A549 (cell line): ENCODE results near the gene STEAP1.

Experiments used
- CEBPB ChIP-seq, 2 experiments: fragments of >200 bp in 1 of 2; sonication (Bioruptor Twin) in 1 of 2; formaldehyde crosslinking in 1 of 2; IDR thresholded peaks; 2 replicates each; pipeline ENCODE4 v1.6.1; 2012 to 2016
- CTCF ChIP-seq: fragments of >200 bp; sonication (Bioruptor Twin); formaldehyde crosslinking; IDR thresholded peaks from 3 replicates; pipeline ENCODE4 v1.5.1; 2016
- EHF ChIP-seq: fragments of 250-450 bp; sonication (Bioruptor Pico); IDR thresholded peaks from 2 replicates; pipeline ENCODE4 v1.5.0; 2020; ENCODE audit warnings: mild to moderate bottlenecking
- EP300 ChIP-seq, 2 experiments: fragments of >200 bp; sonication (Bioruptor Twin); formaldehyde crosslinking; IDR thresholded peaks; 2 replicates in 1 of 2; 3 replicates in 1 of 2; pipeline ENCODE4 v1.6.1; 2016 to 2017
- HEYL ChIP-seq: fragments of 250-450 bp; sonication (Bioruptor Pico); IDR thresholded peaks from 2 replicates; pipeline ENCODE4 v1.8.0; 2021; ENCODE audit warnings: mild to moderate bottlenecking, moderate library complexity
- MYC ChIP-seq: IDR thresholded peaks from 2 replicates; pipeline ENCODE4 v1.6.1; 2012; ENCODE audit warnings: mild to moderate bottlenecking, inconsistent platforms, low read length, improper control_type of control experiment, borderline replicate concordance
- POLR2AphosphoS2 ChIP-seq: conservative IDR thresholded peaks from 2 replicates; pipeline ENCODE4 v1.6.1; 2012; ENCODE audit warnings: low read length, improper control_type of control experiment, inconsistent platforms
- RAD21 ChIP-seq, 2 experiments: fragments of >200 bp in 1 of 2; sonication (Bioruptor Twin) in 1 of 2; formaldehyde crosslinking in 1 of 2; IDR thresholded peaks in 1 of 2; conservative IDR thresholded peaks in 1 of 2; 2 replicates in 1 of 2; 3 replicates in 1 of 2; pipeline ENCODE4 v1.6.1; 2012 to 2018; ENCODE audit warnings: inconsistent platforms in 1 of 2
- REST ChIP-seq: fragments of 200-600 bp; sonication (generic); IDR thresholded peaks from 2 replicates; pipeline ENCODE4 v1.6.1; 2016; ENCODE audit warnings: antibody characterized with exemption, mild to moderate bottlenecking, moderate library complexity
- SMC3 ChIP-seq: fragments of >200 bp; sonication (Bioruptor Twin); formaldehyde crosslinking; IDR thresholded peaks from 3 replicates; pipeline ENCODE4 v1.6.1; 2018; ENCODE audit warnings: inconsistent platforms
- TP53 ChIP-seq: fragments of 250-450 bp; sonication (Bioruptor Pico); IDR thresholded peaks from 2 replicates; pipeline ENCODE4 v1.5.0; 2021; ENCODE audit warnings: mild to moderate bottlenecking, moderate library complexity

GRCh38 chr7:90210981-90211380 is 56.7 kb downstream of the STEAP1 start:
- no peak for TF ChIP-seq MYC
- TF ChIP-seq CTCF = no peak
- TF ChIP-seq HEYL = no peak
- no peak for TF ChIP-seq CEBPB (IDR thresholded peaks at IDR 0.05)
- no peak for TF ChIP-seq RAD21 (conservative IDR thresholded peaks at IDR 0.05 in 1 of 2, IDR thresholded peaks at IDR 0.05 in 1 of 2)
- no peak for TF ChIP-seq EHF (CRISPR knock-in tag)
- no peak for TF ChIP-seq SMC3
- TF ChIP-seq TP53 (CRISPR knock-in tag) = no peak
- TF ChIP-seq EP300 (IDR thresholded peaks at IDR 0.05) = no peak
- TF ChIP-seq POLR2AphosphoS2 = no peak
- no peak for TF ChIP-seq REST
